T-helper 1 cell treated with Interleukin-12 subunit alpha and Interleukin-12 subunit beta and Interleukin-4 antibody, amounts not matched to agents 30 μg/mL and 1 μg/mL, for 36 hours (primary cell): Measurements from ENCODE around the gene SDK1.

ENCODE experiments used
- H3K27ac Mint-ChIP-seq: one replicate; pipeline ENCODE4 v1.8.0; 2021; ENCODE audit warnings: mild to moderate bottlenecking, mixed read lengths
- H3K27me3 Mint-ChIP-seq: one replicate; pipeline ENCODE4 v1.8.0; 2021; ENCODE audit warnings: low read depth, mixed read lengths
- H3K36me3 Mint-ChIP-seq: one replicate; pipeline ENCODE4 v1.8.0; 2021; ENCODE audit warnings: low read depth, mixed read lengths
- H3K4me1 Mint-ChIP-seq: one replicate; pipeline ENCODE4 v1.8.0; 2021; ENCODE audit warnings: low read depth, mixed read lengths
- H3K4me3 Mint-ChIP-seq: one replicate; pipeline ENCODE4 v1.8.0; 2021; ENCODE audit warnings: mild to moderate bottlenecking, moderate library complexity, mixed read lengths
- H3K9me3 Mint-ChIP-seq: one replicate; pipeline ENCODE4 v1.8.0; 2021; ENCODE audit warnings: mixed read lengths

SDK1 gene

GRCh38 chr7:3641582-3641981, 340.5 kb downstream of the SDK1 start:
- no peak overlapping the region for H3K4me3 Mint-ChIP-seq
- no peak overlapping the region for H3K27ac Mint-ChIP-seq
- H3K4me1 Mint-ChIP-seq = no peaks in the 10 kb centered on the region
- H3K9me3 Mint-ChIP-seq = no peaks in the 10 kb centered on the region
- no peaks in the 10 kb centered on the region for H3K36me3 Mint-ChIP-seq
- no peaks in the 10 kb centered on the region for H3K27me3 Mint-ChIP-seq

GRCh38 chr7:3643091-3643490, 342.0 kb downstream of the SDK1 start:
- no peaks in the 10 kb centered on the region for H3K27me3 Mint-ChIP-seq
- H3K4me1 Mint-ChIP-seq = no peaks in the 10 kb centered on the region
- no peaks in the 10 kb centered on the region for H3K9me3 Mint-ChIP-seq
- no peak overlapping the region for H3K27ac Mint-ChIP-seq
- H3K36me3 Mint-ChIP-seq = no peaks in the 10 kb centered on the region
- H3K4me3 Mint-ChIP-seq = no peak overlapping the region

- H3K36me3 Mint-ChIP-seq = no peaks in the 10 kb centered on the region
- H3K27me3 Mint-ChIP-seq = no peaks in the 10 kb centered on the region
- no peak overlapping the region for H3K27ac Mint-ChIP-seq
- H3K4me3 Mint-ChIP-seq = no peak overlapping the region
- no peaks in the 10 kb centered on the region for H3K4me1 Mint-ChIP-seq
- H3K9me3 Mint-ChIP-seq = no peaks in the 10 kb centered on the region
These were observed 347.2 kb downstream of the SDK1 start for GRCh38 chr7:3648276-3648675.

- Mint-ChIP-seq H3K27me3 (no peaks in the 10 kb centered on the region), H3K9me3 (no peaks in the 10 kb centered on the region), H3K4me1 (no peaks in the 10 kb centered on the region)
These were observed 348.2 kb downstream of the SDK1 start for GRCh38 chr7:3649250-3649649.

GRCh38 chr7:3649678-3650440, 348.8 kb downstream of the SDK1 start:
- no peaks in the 10 kb centered on the region for H3K27me3 Mint-ChIP-seq

More at GRCh38 chr7:3649250-3649649, 348.2 kb downstream of the SDK1 start:
- Mint-ChIP-seq H3K36me3 (no peaks in the 10 kb centered on the region), H3K4me3 (no peak overlapping the region), H3K27ac (no peak overlapping the region)

GRCh38 chr7:3650844-3651243, 349.8 kb downstream of the SDK1 start:
- Mint-ChIP-seq H3K4me1 (no peaks in the 10 kb centered on the region), H3K36me3 (no peaks in the 10 kb centered on the region), H3K27me3 (no peaks in the 10 kb centered on the region), H3K4me3 (no peak overlapping the region), H3K27ac (no peak overlapping the region), H3K9me3 (no peaks in the 10 kb centered on the region)

More at GRCh38 chr7:3649678-3650440, 348.8 kb downstream of the SDK1 start:
- Mint-ChIP-seq H3K36me3 (no peaks in the 10 kb centered on the region), H3K4me1 (no peaks in the 10 kb centered on the region), H3K9me3 (no peaks in the 10 kb centered on the region), H3K27ac (no peak overlapping the region), H3K4me3 (no peak overlapping the region)

- no peak overlapping the region for H3K27ac Mint-ChIP-seq
- H3K9me3 Mint-ChIP-seq = no peaks in the 10 kb centered on the region
- H3K4me3 Mint-ChIP-seq = no peak overlapping the region
- no peaks in the 10 kb centered on the region for H3K4me1 Mint-ChIP-seq
- no peaks in the 10 kb centered on the region for H3K27me3 Mint-ChIP-seq
- H3K36me3 Mint-ChIP-seq = no peaks in the 10 kb centered on the region
These were observed 354.6 kb downstream of the SDK1 start for GRCh38 chr7:3655635-3656034.

GRCh38 chr7:3657206-3657605, 356.2 kb downstream of the SDK1 start:
- H3K9me3 Mint-ChIP-seq = no peaks in the 10 kb centered on the region
- H3K36me3 Mint-ChIP-seq = no peaks in the 10 kb centered on the region
- no peaks in the 10 kb centered on the region for H3K27me3 Mint-ChIP-seq

GRCh38 chr7:3668743-3669142, 367.7 kb downstream of the SDK1 start:
- no peaks in the 10 kb centered on the region for H3K4me1 Mint-ChIP-seq
- peaks cover 3% of the 10 kb centered on the region for H3K27me3 Mint-ChIP-seq
- no peak overlapping the region for H3K27ac Mint-ChIP-seq
- no peaks in the 10 kb centered on the region for H3K36me3 Mint-ChIP-seq
- H3K4me3 Mint-ChIP-seq = no peak overlapping the region
- H3K9me3 Mint-ChIP-seq = no peaks in the 10 kb centered on the region

More at GRCh38 chr7:3657206-3657605, 356.2 kb downstream of the SDK1 start:
- Mint-ChIP-seq H3K4me3 (no peak overlapping the region), H3K27ac (no peak overlapping the region), H3K4me1 (no peaks in the 10 kb centered on the region)

- Mint-ChIP-seq H3K9me3 (no peaks in the 10 kb centered on the region), H3K27ac (no peak overlapping the region), H3K27me3 (peaks cover 3% of the 10 kb centered on the region), H3K4me3 (no peak overlapping the region), H3K4me1 (no peaks in the 10 kb centered on the region), H3K36me3 (no peaks in the 10 kb centered on the region)
These were observed 369.8 kb downstream of the SDK1 start for GRCh38 chr7:3670898-3671297.

GRCh38 chr7:3673524-3673923, 372.5 kb downstream of the SDK1 start:
- H3K4me3 Mint-ChIP-seq = no peak overlapping the region

GRCh38 chr7:3678314-3678810, 377.3 kb downstream of the SDK1 start:
- Mint-ChIP-seq H3K4me1 (no peaks in the 10 kb centered on the region), H3K27me3 (peaks cover 4% of the 10 kb centered on the region), H3K36me3 (no peaks in the 10 kb centered on the region), H3K27ac (no peak overlapping the region), H3K9me3 (no peaks in the 10 kb centered on the region), H3K4me3 (no peak overlapping the region)

More at GRCh38 chr7:3673524-3673923, 372.5 kb downstream of the SDK1 start:
- no peaks in the 10 kb centered on the region for H3K36me3 Mint-ChIP-seq
- no peaks in the 10 kb centered on the region for H3K4me1 Mint-ChIP-seq
- H3K27ac Mint-ChIP-seq = no peak overlapping the region
- H3K27me3 Mint-ChIP-seq = no peaks in the 10 kb centered on the region
- H3K9me3 Mint-ChIP-seq = no peaks in the 10 kb centered on the region

GRCh38 chr7:3682028-3682710, 381.1 kb downstream of the SDK1 start:
- H3K27ac Mint-ChIP-seq = no peak overlapping the region
- H3K4me3 Mint-ChIP-seq = no peak overlapping the region
- H3K4me1 Mint-ChIP-seq = no peaks in the 10 kb centered on the region
- H3K27me3 Mint-ChIP-seq = peaks cover 4% of the 10 kb centered on the region
- no peaks in the 10 kb centered on the region for H3K36me3 Mint-ChIP-seq
- H3K9me3 Mint-ChIP-seq = no peaks in the 10 kb centered on the region

- H3K4me3 Mint-ChIP-seq = no peak overlapping the region
- H3K27ac Mint-ChIP-seq = no peak overlapping the region
- H3K9me3 Mint-ChIP-seq = no peaks in the 10 kb centered on the region
- H3K27me3 Mint-ChIP-seq = peaks cover 4% of the 10 kb centered on the region
- no peaks in the 10 kb centered on the region for H3K4me1 Mint-ChIP-seq
- H3K36me3 Mint-ChIP-seq = no peaks in the 10 kb centered on the region
These were observed 382.8 kb downstream of the SDK1 start for GRCh38 chr7:3683546-3684539.
